ENCODE data around the gene NECAP2.
A peak's percentile ranks its signal among the peaks of the same experiment; 100 is the strongest.
"Not testable (repeated sequence)": the region's sequence is repeated elsewhere in the genome, so short reads cannot be mapped to it uniquely, and the experiment has no call there.

NECAP2 gene

DNA sequence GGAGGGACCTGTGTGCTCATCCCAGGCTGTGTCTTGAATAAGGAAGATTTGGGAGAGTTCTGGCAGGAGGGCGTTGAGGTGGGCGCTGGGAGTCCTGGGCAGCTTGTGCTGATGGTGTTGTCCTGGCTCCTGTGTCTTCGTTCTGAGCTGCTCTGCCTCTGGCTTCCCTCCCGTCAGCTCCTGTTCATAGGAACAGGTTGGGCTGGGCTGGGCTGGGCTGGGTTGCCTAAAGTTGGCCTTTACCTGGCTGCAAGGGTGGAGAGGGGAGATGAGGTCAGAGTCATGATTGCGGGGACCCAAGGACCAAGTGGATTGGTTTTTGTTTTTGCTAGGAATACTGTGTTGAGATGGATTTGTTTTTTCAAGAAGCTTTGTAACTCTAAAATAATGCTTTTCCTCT is 9.1 kb downstream of the NECAP2 start:
- POLR2A ChIA-PET: interaction anchor here (0.6 kb wide), 1 partner anchor 86 kb away, joined by 5 read pairs; no protein-coding TSS in a partner anchor
- no peak for DNase-seq (ENCODE audit: extremely low spot score)
- TF ChIP-seq, protein P1, sequence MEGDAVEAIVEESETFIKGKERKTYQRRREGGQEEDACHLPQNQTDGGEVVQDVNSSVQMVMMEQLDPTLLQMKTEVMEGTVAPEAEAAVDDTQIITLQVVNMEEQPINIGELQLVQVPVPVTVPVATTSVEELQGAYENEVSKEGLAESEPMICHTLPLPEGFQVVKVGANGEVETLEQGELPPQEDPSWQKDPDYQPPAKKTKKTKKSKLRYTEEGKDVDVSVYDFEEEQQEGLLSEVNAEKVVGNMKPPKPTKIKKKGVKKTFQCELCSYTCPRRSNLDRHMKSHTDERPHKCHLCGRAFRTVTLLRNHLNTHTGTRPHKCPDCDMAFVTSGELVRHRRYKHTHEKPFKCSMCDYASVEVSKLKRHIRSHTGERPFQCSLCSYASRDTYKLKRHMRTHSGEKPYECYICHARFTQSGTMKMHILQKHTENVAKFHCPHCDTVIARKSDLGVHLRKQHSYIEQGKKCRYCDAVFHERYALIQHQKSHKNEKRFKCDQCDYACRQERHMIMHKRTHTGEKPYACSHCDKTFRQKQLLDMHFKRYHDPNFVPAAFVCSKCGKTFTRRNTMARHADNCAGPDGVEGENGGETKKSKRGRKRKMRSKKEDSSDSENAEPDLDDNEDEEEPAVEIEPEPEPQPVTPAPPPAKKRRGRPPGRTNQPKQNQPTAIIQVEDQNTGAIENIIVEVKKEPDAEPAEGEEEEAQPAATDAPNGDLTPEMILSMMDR (IDR thresholded peaks at IDR 0.05; ENCODE audit: control extremely low read depth, extremely low read depth, low read depth, missing control alignments): no peak
- CTCF ChIA-PET: interaction anchor here (0.7 to 6.2 kb wide), 3 partner anchors 9 to 17 kb away, joined by 3 to 51 read pairs (median 4); partner anchors contain the start of gene NECAP2

DNA sequence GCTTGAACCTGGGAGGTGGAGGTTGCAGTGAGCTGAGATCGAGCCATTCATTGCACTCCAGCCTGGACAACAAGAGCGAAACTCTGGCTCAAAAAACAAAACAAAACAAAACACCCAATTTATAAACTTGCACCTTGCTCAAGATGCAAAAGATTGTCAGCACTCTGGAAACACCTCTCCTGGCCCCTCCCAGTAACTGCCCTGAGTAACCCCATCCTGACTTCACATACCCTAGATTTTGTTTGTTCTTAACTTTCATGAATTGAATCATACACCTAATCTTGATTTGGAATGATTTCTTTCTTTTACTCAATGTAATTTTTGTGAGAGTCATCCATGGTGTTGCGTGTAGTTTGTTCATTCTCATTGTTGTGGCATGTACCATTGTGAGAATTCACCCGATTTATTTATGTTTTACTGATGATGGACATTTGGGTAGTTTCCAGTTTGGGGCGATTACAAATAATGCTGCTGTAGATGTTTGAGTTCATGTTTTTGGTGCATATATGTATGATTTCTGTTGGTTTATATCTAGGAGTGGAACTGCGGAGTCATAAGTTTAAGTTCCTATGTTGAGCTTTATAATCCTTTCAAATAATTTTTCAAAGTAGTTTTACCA is 10.4 kb downstream of the NECAP2 start:
- TF ChIP-seq, protein P1 (IDR thresholded peaks at IDR 0.05; ENCODE audit: control extremely low read depth, extremely low read depth, low read depth, missing control alignments): no peak
- CTCF ChIA-PET: interaction anchor here (1.0 to 6.2 kb wide), 3 partner anchors 10 to 14 kb away, joined by 3 to 51 read pairs (median 7); partner anchors contain the start of gene NECAP2
- DNase-seq (ENCODE audit: extremely low spot score): no peak
- POLR2A ChIA-PET: no interaction called here

DNA sequence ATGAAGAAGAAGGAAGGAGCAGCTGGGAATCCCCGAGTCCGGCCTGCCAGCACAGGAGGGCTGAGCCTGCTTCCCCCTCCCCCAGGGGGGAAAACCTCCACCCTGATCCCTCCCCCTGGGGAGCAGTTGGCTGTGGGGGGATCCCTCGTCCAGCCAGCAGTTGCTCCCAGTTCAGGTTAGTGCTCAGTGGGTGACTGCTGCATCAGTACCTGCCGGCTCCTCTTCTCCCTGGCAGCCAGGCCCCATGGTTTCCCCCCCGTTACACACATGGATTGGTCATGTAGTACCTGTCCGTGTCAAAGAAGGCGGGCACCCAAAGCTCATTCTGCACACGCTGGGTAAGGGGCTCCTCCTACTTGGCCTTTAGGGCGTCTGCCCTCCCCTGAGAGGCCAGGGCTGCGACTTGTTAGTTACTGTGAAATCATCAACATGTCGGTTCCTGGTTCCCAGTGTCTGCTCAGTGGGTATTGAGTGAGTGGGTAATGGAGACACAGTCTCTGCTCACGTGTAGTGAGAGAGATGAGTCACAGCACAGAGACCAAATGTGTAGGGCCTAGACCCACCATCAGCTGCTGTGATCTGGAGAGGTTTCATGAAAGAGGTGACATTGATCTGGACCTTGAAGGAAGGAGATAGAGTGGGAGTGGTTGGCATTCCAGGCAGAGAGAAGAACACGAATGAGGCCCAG is 11.5 kb downstream of the NECAP2 start:
- peak; percentile 47 for DNase-seq (ENCODE audit: extremely low spot score)
- CTCF ChIA-PET: interaction anchor here (1.0 to 6.2 kb wide), 3 partner anchors 9 to 13 kb away, joined by 3 to 51 read pairs (median 7); partner anchors contain the start of gene NECAP2
- TF ChIP-seq, protein P1 (IDR thresholded peaks at IDR 0.05; ENCODE audit: control extremely low read depth, extremely low read depth, low read depth, missing control alignments): no peak
- POLR2A ChIA-PET: interaction anchor here (0.7 kb wide), 1 partner anchor 64 kb away, joined by 3 read pairs; no protein-coding TSS in a partner anchor

DNA sequence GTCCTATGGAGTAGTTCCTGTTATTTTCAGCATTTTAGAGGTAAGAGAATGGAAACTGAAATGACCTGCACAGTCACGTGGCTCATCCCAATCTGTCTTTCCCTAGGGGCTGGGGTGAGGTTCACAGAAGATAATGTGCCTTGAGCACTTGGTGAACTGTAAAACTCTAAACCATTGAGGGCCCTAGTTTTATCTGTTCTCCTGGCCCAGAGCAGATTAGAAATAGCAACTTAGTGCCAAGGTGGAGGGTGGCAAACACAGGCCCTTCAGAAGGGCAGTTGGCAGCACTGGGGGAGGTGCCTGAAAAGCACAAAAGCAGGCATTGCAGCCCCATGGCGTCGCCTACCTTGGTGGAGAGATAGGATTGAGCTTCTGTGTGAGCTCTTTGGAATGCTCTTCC is 14.4 kb downstream of the NECAP2 start:
- POLR2A ChIA-PET; DNase-seq (ENCODE audit: extremely low spot score): not testable (repeated sequence)
- CTCF ChIA-PET: interaction anchor here (1.5 to 1.6 kb wide), 2 partner anchors 10 to 15 kb away, joined by 3 to 8 read pairs; partner anchors contain the start of gene NECAP2

DNA sequence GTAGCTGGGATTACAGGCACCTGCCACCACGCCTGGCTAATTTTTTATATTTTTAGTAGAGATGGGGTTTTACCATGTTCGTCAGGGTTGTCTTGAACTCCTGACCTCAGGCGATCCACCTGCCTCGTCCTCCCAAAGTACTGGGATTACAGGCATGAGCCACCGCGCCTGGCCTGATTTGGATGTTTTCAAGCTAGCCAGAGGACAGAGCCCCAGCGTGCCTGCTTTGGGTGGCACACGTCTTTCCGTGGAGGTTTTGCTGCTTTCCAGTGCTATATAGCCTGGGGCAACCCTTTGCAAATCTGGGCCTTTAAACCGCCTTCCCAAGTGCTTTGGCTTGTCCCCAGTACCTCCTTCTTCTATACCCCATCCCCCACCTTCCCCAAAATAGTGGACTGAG is 15.6 kb downstream of the NECAP2 start:
- DNase-seq (ENCODE audit: extremely low spot score); POLR2A ChIA-PET: not testable (repeated sequence)
- CTCF ChIA-PET: interaction anchor here (1.5 to 1.6 kb wide), 2 partner anchors 9 to 16 kb away, joined by 3 to 8 read pairs; partner anchors contain the start of gene NECAP2

DNA sequence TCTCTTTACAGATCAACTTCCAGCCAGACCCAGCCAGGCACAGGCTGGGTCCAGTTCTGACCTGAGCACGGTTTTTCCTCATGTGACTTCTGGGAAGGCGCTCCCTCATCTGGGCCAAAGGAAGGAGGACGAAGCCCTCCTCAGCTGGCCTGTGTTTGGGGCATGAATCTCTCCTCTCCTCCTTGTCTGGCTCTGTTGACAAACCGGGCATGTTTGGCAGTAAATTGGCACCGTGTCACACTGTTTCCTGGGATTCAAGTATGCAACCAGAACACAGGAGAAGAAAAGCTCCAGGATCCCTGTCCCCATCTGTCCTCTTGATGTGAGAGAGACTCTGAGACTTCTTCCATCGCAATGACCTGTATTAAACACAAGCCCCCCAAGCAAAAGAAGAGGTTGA is 18.3 kb downstream of the NECAP2 start:
- ChIA-PET CTCF (interaction anchor here (1.0 to 1.7 kb wide), 4 partner anchors 10 to 32 kb away, joined by 4 to 8 read pairs (median 4); partner anchors contain the start of gene NECAP2), POLR2A (no interaction called here)
- TF ChIP-seq, protein P1 (IDR thresholded peaks at IDR 0.05; ENCODE audit: control extremely low read depth, extremely low read depth, low read depth, missing control alignments): no peak
- no peak for DNase-seq (ENCODE audit: extremely low spot score)

DNA sequence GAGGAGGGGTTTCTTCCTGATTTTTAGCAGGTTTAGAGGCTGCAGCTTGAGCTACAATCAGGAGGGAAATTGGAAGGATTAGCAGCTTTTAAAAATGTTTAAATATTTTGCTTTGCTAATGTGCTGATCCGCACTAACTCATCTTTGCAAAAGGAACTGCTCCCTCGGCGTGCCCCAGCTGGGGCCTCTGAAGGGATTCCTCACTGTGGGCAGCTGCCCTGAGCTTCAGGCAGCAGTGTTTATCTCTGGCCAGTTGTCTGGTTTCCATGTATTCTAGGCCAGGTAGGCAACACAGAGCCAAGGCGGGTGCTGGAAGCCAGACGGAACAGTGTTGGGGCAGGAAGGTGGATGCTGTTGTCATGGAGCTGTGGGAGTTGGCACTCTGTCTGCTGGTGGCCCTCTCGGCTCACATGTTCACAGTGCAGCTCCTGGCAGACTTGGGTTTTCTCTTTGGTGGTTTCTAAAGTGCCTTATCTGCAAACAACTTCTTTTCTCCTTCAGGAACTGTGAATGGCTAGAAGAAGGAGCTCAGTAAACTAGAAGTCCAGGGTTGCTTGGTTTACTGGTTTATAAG is 18.9 kb downstream of the NECAP2 start:
- DNase-seq (ENCODE audit: extremely low spot score): no peak
- CTCF ChIA-PET: interaction anchor here (1.5 to 1.7 kb wide), 2 partner anchors 10 to 19 kb away, joined by 4 to 8 read pairs; partner anchors contain the start of gene NECAP2
- POLR2A ChIA-PET: no interaction called here
- TF ChIP-seq, protein P1 (IDR thresholded peaks at IDR 0.05; ENCODE audit: control extremely low read depth, extremely low read depth, low read depth, missing control alignments): no peak
